CD4-positive, CD25-positive, alpha-beta regulatory T cell (primary cell): ENCODE results near the gene ZNF148. TPM values are rescaled to one million over a fixed set of nuclear protein-coding genes. Genes with fewer than 3 reads are reported as not detected.

ENCODE experiments used
- ATAC-seq, 2 donors: fragments of 150-1000 bp; cut with Tn5 transposase; one replicate each; pipeline ENCODE4 v1.10.0; 2021; ENCODE audit warnings: low read depth in 2 of 2, moderate number of reproducible peaks in 2 of 2, moderate library complexity in 1 of 2
- DNase-seq, 3 donors: peaks; one replicate each; pipeline versions ENCODE4 v3.0.0 to v3.0.0-alpha.2; 2012 to 2022; ENCODE audit warnings: mixed read lengths in 1 of 3
- H3K27ac ChIP-seq: one replicate; pipeline ENCODE4 v1.7.0; 2013; ENCODE audit warnings: mild to moderate bottlenecking, low read length; ENCODE audit not compliant: insufficient read depth, poor library complexity, severe bottlenecking
- H3K27me3 ChIP-seq: one replicate; pipeline ENCODE4 v1.7.0; 2013; ENCODE audit warnings: low read length; ENCODE audit not compliant: control insufficient read depth, insufficient read depth
- H3K36me3 ChIP-seq: one replicate; pipeline ENCODE4 v1.7.0; 2013; ENCODE audit warnings: mild to moderate bottlenecking, low read length, moderate library complexity; ENCODE audit not compliant: control insufficient read depth, insufficient read depth
- H3K4me1 ChIP-seq: 2 replicates; pipeline ENCODE4 v1.7.0; 2013; ENCODE audit warnings: mild to moderate bottlenecking, low read length; ENCODE audit not compliant: insufficient read depth, control insufficient read depth, poor library complexity, severe bottlenecking
- H3K4me3 ChIP-seq: one replicate; pipeline ENCODE4 v1.7.0; 2013; ENCODE audit warnings: low read depth, mild to moderate bottlenecking, low read length, moderate library complexity
- H3K9me3 ChIP-seq, 2 experiments: 1 replicate in 1 of 2; 2 replicates in 1 of 2; pipeline ENCODE4 v1.7.0; 2013; ENCODE audit warnings: low read length in 2 of 2, mild to moderate bottlenecking in 1 of 2, moderate library complexity in 1 of 2; ENCODE audit not compliant: control insufficient read depth in 2 of 2
- H3K27ac Mint-ChIP-seq, 3 donors: one replicate each; pipeline ENCODE4 v1.8.0; 2020 to 2022; ENCODE audit warnings: mild to moderate bottlenecking in 3 of 3, mixed read lengths in 3 of 3, moderate library complexity in 2 of 3
- H3K27me3 Mint-ChIP-seq: one replicate; pipeline ENCODE4 v1.8.0; 2022; ENCODE audit warnings: mild to moderate bottlenecking, mixed read lengths
- H3K36me3 Mint-ChIP-seq: one replicate; pipeline ENCODE4 v1.8.0; 2020; ENCODE audit warnings: mixed read lengths
- H3K4me1 Mint-ChIP-seq, 4 donors: one replicate each; pipeline ENCODE4 v1.8.0; 2020 to 2022; ENCODE audit warnings: mixed read lengths in 4 of 4, mild to moderate bottlenecking in 1 of 4
- H3K4me3 Mint-ChIP-seq, 4 donors: one replicate each; pipeline ENCODE4 v1.8.0; 2020 to 2022; ENCODE audit warnings: mild to moderate bottlenecking in 4 of 4, mixed read lengths in 4 of 4, moderate library complexity in 3 of 4
- H3K9me3 Mint-ChIP-seq, 7 donors: one replicate each; pipeline ENCODE4 v1.8.0; 2020 to 2022; ENCODE audit warnings: mixed read lengths in 7 of 7, mild to moderate bottlenecking in 3 of 7, moderate library complexity in 2 of 7
- polyA plus RNA-seq, 4 donors: library from polyadenylated mRNA; unstranded; fragments of 300-500 nt; fragmentation: Illumina TruSeq; gene quantifications; one replicate each; pipeline ENCODE4 v1.2.3, GENCODE V29; 2021
- total RNA-seq: library from RNA; stranded (reverse); gene quantifications from one replicate; pipeline ENCODE4 v1.2.3, GENCODE V29; 2022

Gene ZNF148
- total and polyA plus RNA-seq, 5 donors from 2014 or later, result 50.6 to 75.0 (median 63.8) TPM

- H3K27me3 Mint-ChIP-seq, result peaks cover 10% of the 10 kb centered on the region
- no peaks in the 10 kb centered on the region for H3K9me3 ChIP-seq
- no peak overlapping the region for H3K27ac Mint-ChIP-seq
- H3K27me3 ChIP-seq, result no peaks in the 10 kb centered on the region
- H3K36me3 Mint-ChIP-seq, result no peaks in the 10 kb centered on the region
- H3K4me1 Mint-ChIP-seq, result no peaks in the 10 kb centered on the region
- no peaks in the 10 kb centered on the region for H3K9me3 Mint-ChIP-seq
- ATAC-seq, result no peak
- no peak overlapping the region for H3K4me3 Mint-ChIP-seq
- no peak overlapping the region for H3K4me3 ChIP-seq
- H3K27ac ChIP-seq, result no peak overlapping the region
- H3K36me3 ChIP-seq, result no peaks in the 10 kb centered on the region
- no peaks in the 10 kb centered on the region for H3K4me1 ChIP-seq
- DNase-seq, result no peak
These were observed 186.2 kb downstream of the ZNF148 start for GRCh38 chr3:125188955-125189354.

DNA sequence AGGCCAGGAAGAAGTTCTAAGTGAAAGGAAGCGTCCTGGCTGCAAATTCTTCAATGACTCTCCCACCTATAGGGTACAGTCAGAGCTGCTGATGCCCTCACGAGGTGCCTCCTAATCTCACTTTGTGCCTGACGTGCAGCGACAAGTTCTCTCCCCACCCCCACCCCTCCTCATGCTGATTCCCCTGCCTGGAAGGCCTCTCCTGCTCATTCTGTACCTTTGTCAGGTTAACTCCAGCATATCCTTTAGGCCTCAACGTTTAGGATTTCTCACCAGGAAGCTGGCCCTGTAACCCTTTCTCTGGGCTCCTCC is 187.6 kb downstream of the ZNF148 start:
- Histone ChIP-seq H3K36me3 (no peaks in the 10 kb centered on the region), H3K4me1 (no peaks in the 10 kb centered on the region), H3K27me3 (no peaks in the 10 kb centered on the region), H3K9me3 (no peaks in the 10 kb centered on the region), H3K4me3 (no peak overlapping the region), H3K27ac (no peak overlapping the region)
- no peaks in the 10 kb centered on the region for H3K9me3 Mint-ChIP-seq
- ATAC-seq (no peak), DNase-seq (no peak)
- H3K36me3 Mint-ChIP-seq, result no peaks in the 10 kb centered on the region
- no peaks in the 10 kb centered on the region for H3K4me1 Mint-ChIP-seq
- peaks cover 10% of the 10 kb centered on the region for H3K27me3 Mint-ChIP-seq
- no peak overlapping the region for H3K4me3 Mint-ChIP-seq
- H3K27ac Mint-ChIP-seq, result no peak overlapping the region

- Histone ChIP-seq H3K36me3 (no peaks in the 10 kb centered on the region), H3K4me3 (no peak overlapping the region), H3K4me1 (no peaks in the 10 kb centered on the region), H3K9me3 (no peaks in the 10 kb centered on the region), H3K27ac (no peak overlapping the region), H3K27me3 (no peaks in the 10 kb centered on the region)
- ATAC-seq (no peak), DNase-seq (no peak)
- H3K27me3 Mint-ChIP-seq, result peaks cover 10% of the 10 kb centered on the region
- no peaks in the 10 kb centered on the region for H3K4me1 Mint-ChIP-seq
- no peaks in the 10 kb centered on the region for H3K36me3 Mint-ChIP-seq
- H3K27ac Mint-ChIP-seq, result peak overlapping the region in 1 of 3 donors; percentile 27
- H3K4me3 Mint-ChIP-seq, result no peak overlapping the region
- no peaks in the 10 kb centered on the region for H3K9me3 Mint-ChIP-seq
These were observed 188.1 kb downstream of the ZNF148 start for GRCh38 chr3:125186800-125187598.

- H3K4me1 Mint-ChIP-seq, result no peaks in the 10 kb centered on the region
- ATAC-seq, result no peak
- no peak for DNase-seq
- no peak overlapping the region for H3K4me3 Mint-ChIP-seq
- H3K9me3 Mint-ChIP-seq, result no peaks in the 10 kb centered on the region
- H3K27me3 ChIP-seq, result no peaks in the 10 kb centered on the region
- no peak overlapping the region for H3K4me3 ChIP-seq
- H3K4me1 ChIP-seq, result no peaks in the 10 kb centered on the region
- no peaks in the 10 kb centered on the region for H3K36me3 Mint-ChIP-seq
- peak overlapping the region in 1 of 3 donors; percentile 27 for H3K27ac Mint-ChIP-seq
- H3K27me3 Mint-ChIP-seq, result peaks cover 10% of the 10 kb centered on the region
- no peaks in the 10 kb centered on the region for H3K36me3 ChIP-seq
- no peak overlapping the region for H3K27ac ChIP-seq
- no peaks in the 10 kb centered on the region for H3K9me3 ChIP-seq
These were observed 188.8 kb downstream of the ZNF148 start for GRCh38 chr3:125186261-125186787.

DNA sequence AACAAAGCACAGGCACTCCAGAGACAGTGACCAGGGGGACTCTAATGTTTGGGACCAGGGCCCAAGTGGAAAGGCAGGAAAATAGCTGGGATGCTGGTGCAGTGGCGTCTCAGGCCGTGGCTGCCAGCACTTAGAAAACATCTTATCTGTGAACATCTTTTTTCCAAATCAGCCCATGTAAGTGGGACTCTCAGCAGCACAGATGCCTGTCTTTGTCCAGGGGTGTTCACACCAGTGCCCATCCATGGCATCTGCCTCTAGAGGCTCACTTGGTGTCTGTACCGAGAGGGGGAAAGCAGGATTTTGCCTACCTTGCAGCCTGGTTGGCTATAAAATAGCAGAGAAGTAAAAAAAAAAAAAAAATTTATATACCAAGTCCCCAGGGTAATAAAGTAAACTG is 189.3 kb downstream of the ZNF148 start:
- Histone ChIP-seq H3K9me3 (no peaks in the 10 kb centered on the region), H3K4me1 (no peaks in the 10 kb centered on the region), H3K4me3 (no peak overlapping the region), H3K27me3 (no peaks in the 10 kb centered on the region), H3K27ac (no peak overlapping the region), H3K36me3 (no peaks in the 10 kb centered on the region)
- Mint-ChIP-seq H3K27me3 (peaks cover 7% of the 10 kb centered on the region), H3K4me3 (no peak overlapping the region), H3K36me3 (no peaks in the 10 kb centered on the region), H3K27ac (no peak overlapping the region), H3K4me1 (no peaks in the 10 kb centered on the region), H3K9me3 (no peaks in the 10 kb centered on the region)
- DNase-seq (no peak), ATAC-seq (no peak)

DNA sequence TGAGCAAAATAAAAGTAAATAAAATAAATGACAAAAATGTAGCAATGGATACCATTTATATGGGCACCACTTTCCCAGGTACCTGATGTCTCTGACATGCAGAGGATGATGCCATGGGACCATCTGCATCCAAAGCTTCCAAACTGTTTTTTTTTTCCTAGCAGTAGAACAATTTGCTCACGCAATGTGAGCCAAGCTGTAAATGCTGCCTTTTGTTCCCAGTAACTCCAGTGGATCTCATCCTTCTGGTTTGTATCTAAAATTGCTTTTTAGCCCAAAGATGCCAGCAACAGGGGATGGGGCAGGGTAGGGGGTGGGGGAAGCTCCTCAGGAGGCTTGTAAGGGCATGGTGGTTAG is 195.3 kb downstream of the ZNF148 start:
- Mint-ChIP-seq H3K36me3 (no peaks in the 10 kb centered on the region), H3K4me3 (no peak overlapping the region), H3K27ac (no peak overlapping the region), H3K27me3 (peaks cover 4% of the 10 kb centered on the region), H3K9me3 (peaks cover 0 to 1% (median 0%) of the 10 kb centered on the region in 7 donors), H3K4me1 (peaks cover 0 to 2% (median 0%) of the 10 kb centered on the region in 4 donors)
- no peaks in the 10 kb centered on the region for H3K9me3 ChIP-seq
- H3K4me1 ChIP-seq, result no peaks in the 10 kb centered on the region
- H3K27me3 ChIP-seq, result no peaks in the 10 kb centered on the region
- no peaks in the 10 kb centered on the region for H3K36me3 ChIP-seq
- no peak overlapping the region for H3K4me3 ChIP-seq
- DNase-seq (no peak), ATAC-seq (no peak)
- no peak overlapping the region for H3K27ac ChIP-seq

DNA sequence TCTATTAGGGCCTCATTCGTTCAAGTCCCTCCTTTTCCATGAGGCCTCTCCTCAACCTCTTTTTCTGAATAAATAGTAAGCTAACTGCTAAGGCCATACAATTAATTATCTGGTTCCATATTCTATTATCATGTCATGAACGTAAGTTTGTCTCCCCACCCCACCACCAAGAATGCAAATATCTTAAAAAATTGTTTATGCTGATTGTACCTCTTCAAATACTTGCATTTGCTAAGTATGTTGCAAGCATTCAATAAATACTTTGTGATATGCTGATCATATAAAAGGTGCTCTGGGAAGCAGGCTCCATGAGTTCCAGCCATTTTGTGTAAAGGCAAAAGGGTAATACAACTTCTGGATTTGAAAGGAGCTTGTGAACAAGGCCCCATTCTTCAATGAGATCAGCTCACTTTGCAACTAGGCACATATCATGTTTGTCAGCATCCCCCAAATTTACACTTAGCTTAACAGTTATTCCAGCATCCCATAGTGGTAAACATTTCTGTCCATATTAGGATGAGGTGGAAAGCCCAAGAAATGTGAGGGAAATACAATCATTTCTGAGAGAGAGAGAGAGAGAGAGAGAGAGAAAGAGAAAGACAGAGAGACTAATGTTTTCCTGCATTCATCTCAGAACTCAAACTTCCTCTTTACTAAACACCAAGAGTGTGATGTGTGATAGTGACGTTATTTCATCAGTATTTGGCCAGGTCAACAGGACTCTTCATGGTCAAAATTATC is 195.8 kb downstream of the ZNF148 start:
- H3K27ac ChIP-seq, result no peak overlapping the region
- Mint-ChIP-seq H3K4me3 (no peak overlapping the region), H3K4me1 (peaks cover 0 to 2% (median 0%) of the 10 kb centered on the region in 4 donors)

More for the DNA sequence above, 195.8 kb downstream of the ZNF148 start:
- no peaks in the 10 kb centered on the region for H3K4me1 ChIP-seq
- no peaks in the 10 kb centered on the region for H3K9me3 ChIP-seq
- H3K4me3 ChIP-seq, result no peak overlapping the region
- H3K36me3 ChIP-seq, result no peaks in the 10 kb centered on the region
- no peaks in the 10 kb centered on the region for H3K36me3 Mint-ChIP-seq
- ATAC-seq (no peak), DNase-seq (no peak)
- H3K27me3 Mint-ChIP-seq, result peaks cover 4% of the 10 kb centered on the region
- no peak overlapping the region for H3K27ac Mint-ChIP-seq
- peaks cover 0 to 3% (median 0%) of the 10 kb centered on the region in 7 donors for H3K9me3 Mint-ChIP-seq
- H3K27me3 ChIP-seq, result no peaks in the 10 kb centered on the region
